ENCODE data around the gene NEK1. TPM values are rescaled to one million over a fixed set of nuclear protein-coding genes. Genes with fewer than 3 reads are reported as not detected.

Gene NEK1
- total and polyA plus RNA-seq, 2 experiments from 2014 or later: 9.3 to 19.5 TPM

DNA sequence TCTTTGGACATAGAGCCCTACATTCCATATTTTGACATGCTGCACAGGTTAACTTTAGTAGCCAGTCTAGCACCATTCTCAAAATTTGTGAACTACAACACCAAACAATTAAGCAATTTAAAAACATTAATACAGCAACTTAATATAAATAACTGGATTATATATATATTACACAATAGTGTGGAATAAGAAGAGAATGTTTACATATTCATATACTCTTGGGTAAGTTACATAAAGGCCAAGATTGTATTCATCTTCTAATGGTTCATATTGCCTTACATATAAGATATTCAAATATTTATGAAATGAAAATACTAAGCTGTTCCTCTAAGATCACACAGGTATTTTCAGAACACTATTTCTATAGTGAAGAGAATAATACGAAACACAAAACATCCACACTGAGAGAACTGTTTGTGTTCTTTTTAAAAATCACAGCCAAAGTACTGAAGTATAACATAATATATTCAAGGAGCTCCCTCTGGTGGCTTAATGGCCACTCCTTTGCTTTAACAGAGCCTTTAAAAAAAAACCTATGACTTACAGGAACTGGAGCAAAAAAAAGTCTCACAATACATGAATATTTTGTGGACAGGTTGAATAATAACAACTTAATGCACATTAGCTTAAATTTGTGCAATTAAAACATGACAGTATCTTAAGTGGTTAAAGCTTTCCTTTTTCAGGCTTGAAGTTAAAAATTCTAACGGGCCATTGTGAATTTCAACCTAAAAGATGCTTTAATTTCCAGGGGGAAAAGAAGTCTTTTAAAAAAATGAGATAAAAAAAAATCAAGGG lies 46.2 kb downstream of the NEK1 start:
- TF ChIP-seq EZH2phosphoT487 (IDR thresholded peaks at IDR 0.05; ENCODE audit: unreplicated experiment): no peak
- TF ChIP-seq, protein P1, sequence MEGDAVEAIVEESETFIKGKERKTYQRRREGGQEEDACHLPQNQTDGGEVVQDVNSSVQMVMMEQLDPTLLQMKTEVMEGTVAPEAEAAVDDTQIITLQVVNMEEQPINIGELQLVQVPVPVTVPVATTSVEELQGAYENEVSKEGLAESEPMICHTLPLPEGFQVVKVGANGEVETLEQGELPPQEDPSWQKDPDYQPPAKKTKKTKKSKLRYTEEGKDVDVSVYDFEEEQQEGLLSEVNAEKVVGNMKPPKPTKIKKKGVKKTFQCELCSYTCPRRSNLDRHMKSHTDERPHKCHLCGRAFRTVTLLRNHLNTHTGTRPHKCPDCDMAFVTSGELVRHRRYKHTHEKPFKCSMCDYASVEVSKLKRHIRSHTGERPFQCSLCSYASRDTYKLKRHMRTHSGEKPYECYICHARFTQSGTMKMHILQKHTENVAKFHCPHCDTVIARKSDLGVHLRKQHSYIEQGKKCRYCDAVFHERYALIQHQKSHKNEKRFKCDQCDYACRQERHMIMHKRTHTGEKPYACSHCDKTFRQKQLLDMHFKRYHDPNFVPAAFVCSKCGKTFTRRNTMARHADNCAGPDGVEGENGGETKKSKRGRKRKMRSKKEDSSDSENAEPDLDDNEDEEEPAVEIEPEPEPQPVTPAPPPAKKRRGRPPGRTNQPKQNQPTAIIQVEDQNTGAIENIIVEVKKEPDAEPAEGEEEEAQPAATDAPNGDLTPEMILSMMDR (conservative IDR thresholded peaks at IDR 0.05; ENCODE audit: low read depth in 2 of 2): peak; percentile 57 to 84
- peak overlapping the region; percentile 86; the same call in 1 of the 2 replicates for H3K27ac Mint-ChIP-seq
- peaks cover 5% of the 10 kb centered on the region; the same call in 2 of the 3 replicates for H3K36me3 Mint-ChIP-seq (ENCODE audit: low read depth)
- 0 out of 3 replicates have a peak, but pooled peaks cover 2% of the 10 kb centered on the region for H3K4me1 Mint-ChIP-seq
- Histone ChIP-seq H3K79me2 (replicated peaks; ENCODE audit: insufficient read depth) (no peaks in the 10 kb centered on the region), H2AFZ (no peak overlapping the region), H3K9me2 (ENCODE audit: insufficient read depth) (no peaks in the 10 kb centered on the region), H3K27me3 (ENCODE audit: insufficient read depth) (no peaks in the 10 kb centered on the region), H3K4me1 (ENCODE audit: insufficient read depth) (no peaks in the 10 kb centered on the region), H4K20me1 (replicated peaks; ENCODE audit: insufficient read depth) (no peaks in the 10 kb centered on the region), H3K4me3 (no peak overlapping the region), H3K27ac (ENCODE audit: low read depth) (no peak overlapping the region), H3K36me3 (ENCODE audit: insufficient read depth) (no peaks in the 10 kb centered on the region), H3K4me2 (no peak overlapping the region), H3F3A (replicated peaks; ENCODE audit: low read depth) (no peaks in the 10 kb centered on the region)
- H3K4me3 Mint-ChIP-seq: no peak overlapping the region
- peak; percentile 73 for DNase-seq (ENCODE audit: low spot score)
- H3K27me3 Mint-ChIP-seq (ENCODE audit: insufficient read depth, low read depth, poor library complexity): peaks cover 2% of the 10 kb centered on the region
- H3K9me3 Mint-ChIP-seq: no peaks in the 10 kb centered on the region
- peak; percentile 58 for ATAC-seq

DNA sequence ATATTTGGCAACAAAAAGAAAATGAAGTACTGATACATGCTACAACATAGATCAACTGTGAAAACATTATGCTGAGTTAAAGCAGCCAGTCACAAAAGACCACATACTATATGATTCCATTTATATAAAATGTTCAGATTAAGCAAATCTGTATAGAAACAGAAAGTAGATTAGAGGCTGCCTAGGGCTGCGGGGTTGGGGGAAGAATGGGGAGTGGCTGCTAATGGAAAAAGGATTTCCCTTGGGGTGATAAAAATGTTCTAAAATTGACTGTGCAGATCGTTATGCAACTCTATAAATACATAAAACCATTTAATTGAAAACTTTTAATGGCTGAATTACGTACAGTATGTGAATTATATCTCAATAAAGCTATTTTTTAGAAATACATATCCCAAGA lies 46.8 kb downstream of the NEK1 start:
- Histone ChIP-seq H3K27me3 (ENCODE audit: insufficient read depth) (no peaks in the 10 kb centered on the region), H3K36me3 (ENCODE audit: insufficient read depth) (no peaks in the 10 kb centered on the region), H3K4me1 (ENCODE audit: insufficient read depth) (no peaks in the 10 kb centered on the region), H3K9me2 (ENCODE audit: insufficient read depth) (no peaks in the 10 kb centered on the region), H3K4me2 (no peak overlapping the region), H3K27ac (ENCODE audit: low read depth) (no peak overlapping the region), H2AFZ (no peak overlapping the region), H3K4me3 (no peak overlapping the region), H3F3A (replicated peaks; ENCODE audit: low read depth) (no peaks in the 10 kb centered on the region), H3K79me2 (replicated peaks; ENCODE audit: insufficient read depth) (no peaks in the 10 kb centered on the region), H4K20me1 (replicated peaks; ENCODE audit: insufficient read depth) (no peaks in the 10 kb centered on the region)
- Mint-ChIP-seq H3K36me3 (ENCODE audit: low read depth) (peaks cover 3% of the 10 kb centered on the region; the same call in 2 of the 3 replicates), H3K9me3 (no peaks in the 10 kb centered on the region), H3K27me3 (ENCODE audit: insufficient read depth, low read depth, poor library complexity) (peaks cover 2% of the 10 kb centered on the region), H3K4me1 (0 out of 3 replicates have a peak, but pooled peaks cover 2% of the 10 kb centered on the region), H3K27ac (no peak overlapping the region), H3K4me3 (no peak overlapping the region)
- DNase-seq (ENCODE audit: low spot score) (no peak), ATAC-seq (no peak)
- TF ChIP-seq EZH2phosphoT487 (IDR thresholded peaks at IDR 0.05; ENCODE audit: unreplicated experiment) (no peak), ZNF331 (CRISPR knock-in tag; IDR thresholded peaks at IDR 0.05; ENCODE audit: low read depth) (no peak), NANOG (IDR thresholded peaks at IDR 0.05; ENCODE audit: borderline replicate concordance) (no peak)
- TF ChIP-seq, protein P1 (conservative IDR thresholded peaks at IDR 0.05; ENCODE audit: low read depth in 2 of 2): no peak
